Right ventricle myocardium inferior (tissue), 1 donor: ENCODE measurements around the gene COA1. TPM values are rescaled to one million over a fixed set of nuclear protein-coding genes. Genes with fewer than 3 reads are reported as not detected.
A peak's percentile ranks its signal among the peaks of the same experiment; 100 is the strongest.
"Not testable (repeated sequence)": the region's sequence is repeated elsewhere in the genome, so short reads cannot be mapped to it uniquely, and the experiment has no call there.

Experiments used
- ATAC-seq: fragments of 200-7000 bp; cut with Tn5 transposase; one replicate; pipeline ENCODE4 v1.9.1; 2020; ENCODE audit warnings: mild to moderate bottlenecking, moderate library complexity
- DNase-seq: peaks from one replicate; pipeline ENCODE4 v3.0.0; 2021; ENCODE audit errors: missing footprints
- intact Hi-C: fragments of 100-400 bp; cut with DNase I; formaldehyde crosslinking; loops from one replicate; pipeline ENCODE4 v1.11.0; 2022
- total RNA-seq: library from RNA; stranded (reverse); fragmentation: NEBNext Ultra II Directional; extraction: Animal tissue kit (Norgen Biotek cat#: 25700); gene quantifications from one replicate; pipeline ENCODE4 v1.2.1, GENCODE V29; 2021
- donor health status: DM: no; HTN: yes; CAD: no; lungs with severe emphysema.

Gene COA1
- total RNA-seq, 1 donor from 2014 or later, result 66.7 TPM

DNA sequence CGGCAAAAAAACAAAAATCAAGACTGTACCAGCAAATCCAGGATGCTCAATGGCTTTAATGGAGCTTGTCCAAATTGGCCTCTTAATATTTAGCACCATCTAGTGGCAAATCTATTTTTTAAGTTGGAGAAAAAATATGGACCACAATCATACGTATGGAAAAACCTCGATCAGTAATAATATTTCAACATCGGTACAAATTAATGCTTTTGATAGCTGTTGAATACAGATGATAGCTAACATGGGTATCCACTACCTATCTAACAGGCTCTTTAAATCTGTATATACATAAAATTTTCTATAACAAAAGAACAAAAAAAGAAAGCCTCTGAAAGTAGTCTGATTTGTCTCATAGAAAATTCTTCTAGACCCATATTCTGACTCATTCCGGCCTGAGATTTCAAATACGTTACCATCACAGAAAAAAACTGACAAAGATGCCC lies 29.2 kb downstream of the COA1 start:
- ATAC-seq, result no peak
- no peak for DNase-seq
- intact Hi-C loops, result loop anchor here (1.0 kb wide), 1 partner anchor 118 kb away; no protein-coding TSS in a partner anchor

DNA sequence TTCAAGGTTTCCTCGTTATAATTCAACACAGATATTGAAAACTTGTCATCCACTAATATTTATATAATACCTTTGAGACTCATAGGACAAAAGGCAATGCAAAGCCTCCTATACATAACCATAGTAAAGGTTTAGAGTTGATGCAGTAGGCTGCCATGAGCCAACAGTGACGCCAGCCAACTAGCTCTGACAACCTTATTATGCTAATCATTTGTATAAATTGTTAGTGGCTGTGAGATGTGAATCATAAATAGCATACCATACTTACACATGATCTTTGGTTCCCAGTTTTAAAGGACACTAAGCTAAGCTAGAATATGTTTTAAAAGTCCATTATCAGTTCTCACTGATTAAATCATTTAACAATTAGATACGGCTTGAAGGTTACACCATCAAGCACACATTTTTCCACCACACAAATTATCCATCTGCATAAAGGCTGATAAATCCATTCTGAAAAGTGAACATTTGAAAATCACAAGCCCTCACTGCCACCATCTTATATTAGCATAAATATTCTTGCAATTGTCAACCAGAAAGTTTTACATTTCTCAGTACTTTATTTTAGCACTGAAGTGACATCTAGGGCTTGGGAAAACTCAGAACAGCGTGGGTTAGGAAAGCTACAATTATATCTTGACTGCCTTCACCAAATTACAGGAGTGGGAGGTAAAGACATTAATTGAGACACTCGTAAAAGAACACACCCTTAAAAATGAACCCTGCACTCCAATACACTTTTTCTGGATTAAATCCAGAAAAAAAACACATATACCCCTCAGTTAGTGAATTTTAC lies 30.7 kb downstream of the COA1 start:
- no peak for ATAC-seq
- DNase-seq, result no peak
- intact Hi-C loops, result no loop called here

DNA sequence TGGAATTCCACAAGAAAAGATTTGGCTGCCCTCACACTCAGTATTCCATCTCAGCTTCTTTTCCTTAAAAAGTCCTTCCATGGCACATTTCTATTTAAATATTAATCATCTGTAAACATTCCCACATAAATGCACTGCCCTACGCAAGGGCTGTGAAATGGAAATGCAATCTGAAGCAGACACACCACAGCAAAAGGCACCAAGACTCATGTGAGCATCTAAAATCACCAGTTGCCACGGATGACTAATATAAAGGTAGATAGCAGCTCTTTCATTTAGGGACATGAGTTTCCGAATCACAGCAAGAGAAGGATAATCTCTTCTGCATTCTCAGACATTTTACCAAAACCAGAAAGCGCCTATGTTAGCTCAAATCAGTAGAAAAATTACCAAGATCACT lies 31.6 kb downstream of the COA1 start:
- intact Hi-C loops, result no loop called here
- no peak for ATAC-seq

DNA sequence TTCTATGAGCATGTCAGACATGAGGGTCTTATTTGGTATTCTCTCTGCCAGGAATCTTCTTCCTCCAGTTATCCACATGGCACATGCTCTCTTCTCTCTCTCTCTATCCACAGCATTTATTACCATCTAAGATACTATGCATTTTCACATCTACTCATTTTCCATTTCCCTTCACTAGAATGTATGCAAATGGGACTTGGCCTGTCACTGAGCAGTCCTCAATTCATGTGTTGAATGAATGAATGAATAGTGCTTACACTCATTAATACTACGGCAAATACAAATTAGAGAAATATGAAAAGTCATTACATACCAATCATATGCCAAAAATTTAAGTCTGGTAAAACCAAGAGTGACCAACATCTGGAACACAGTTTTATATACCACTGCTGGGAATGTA lies 34.0 kb downstream of the COA1 start:
- DNase-seq, result no peak
- intact Hi-C loops, result no loop called here
- no peak for ATAC-seq

More for the DNA sequence above, 31.6 kb downstream of the COA1 start:
- DNase-seq, result no peak

DNA sequence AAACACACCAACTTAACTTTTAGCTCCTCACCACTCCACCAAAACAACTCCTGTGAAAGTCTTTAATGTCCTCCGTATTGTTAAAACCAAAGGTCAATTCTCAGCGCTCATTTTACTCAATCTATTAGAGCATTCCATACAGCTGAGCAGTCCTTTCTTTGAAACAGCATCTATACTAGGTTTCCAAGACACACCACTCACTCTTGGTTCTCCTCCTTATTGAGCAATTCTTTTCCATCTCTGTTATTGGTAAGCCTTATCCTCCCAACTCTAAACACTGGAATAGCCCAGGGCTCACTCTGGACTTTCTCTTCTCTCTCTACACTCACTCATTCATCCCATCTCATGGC lies 34.9 kb downstream of the COA1 start:
- ATAC-seq (no peak), DNase-seq (no peak)
- intact Hi-C loops, result no loop called here

DNA sequence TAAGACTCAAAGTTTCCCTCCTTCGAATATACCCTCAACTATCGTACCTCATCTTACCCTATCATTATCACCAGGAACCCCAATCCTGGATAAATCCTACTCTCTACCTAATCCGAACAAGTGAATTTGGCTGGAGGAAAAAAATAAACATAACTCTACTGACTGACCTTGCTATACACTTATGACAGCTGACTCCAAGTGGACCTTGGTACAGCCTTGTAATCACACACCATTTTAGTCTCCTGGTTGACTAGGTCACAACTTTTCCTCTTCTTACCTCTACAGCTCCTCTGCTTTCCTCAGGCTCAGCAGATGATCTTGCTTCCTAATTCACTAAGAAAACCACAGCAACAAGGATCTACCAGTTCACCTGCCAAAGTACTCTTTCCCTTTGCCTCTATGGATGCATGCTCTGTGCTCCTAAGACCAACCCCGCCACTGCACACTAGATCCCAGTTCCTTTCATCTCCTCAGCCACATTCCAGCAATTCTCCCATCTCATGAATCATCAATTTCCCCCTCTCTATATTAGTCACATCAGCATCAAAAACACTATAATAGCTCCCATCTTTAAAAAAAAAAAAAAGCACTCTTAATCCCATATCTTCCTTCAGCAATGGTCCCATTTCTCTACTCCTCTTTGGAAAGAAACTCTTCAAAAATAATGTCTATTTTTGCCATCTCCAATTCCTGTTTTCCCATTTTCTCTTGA lies 35.5 kb downstream of the COA1 start:
- ATAC-seq, result no peak
- intact Hi-C loops, result no loop called here

DNA sequence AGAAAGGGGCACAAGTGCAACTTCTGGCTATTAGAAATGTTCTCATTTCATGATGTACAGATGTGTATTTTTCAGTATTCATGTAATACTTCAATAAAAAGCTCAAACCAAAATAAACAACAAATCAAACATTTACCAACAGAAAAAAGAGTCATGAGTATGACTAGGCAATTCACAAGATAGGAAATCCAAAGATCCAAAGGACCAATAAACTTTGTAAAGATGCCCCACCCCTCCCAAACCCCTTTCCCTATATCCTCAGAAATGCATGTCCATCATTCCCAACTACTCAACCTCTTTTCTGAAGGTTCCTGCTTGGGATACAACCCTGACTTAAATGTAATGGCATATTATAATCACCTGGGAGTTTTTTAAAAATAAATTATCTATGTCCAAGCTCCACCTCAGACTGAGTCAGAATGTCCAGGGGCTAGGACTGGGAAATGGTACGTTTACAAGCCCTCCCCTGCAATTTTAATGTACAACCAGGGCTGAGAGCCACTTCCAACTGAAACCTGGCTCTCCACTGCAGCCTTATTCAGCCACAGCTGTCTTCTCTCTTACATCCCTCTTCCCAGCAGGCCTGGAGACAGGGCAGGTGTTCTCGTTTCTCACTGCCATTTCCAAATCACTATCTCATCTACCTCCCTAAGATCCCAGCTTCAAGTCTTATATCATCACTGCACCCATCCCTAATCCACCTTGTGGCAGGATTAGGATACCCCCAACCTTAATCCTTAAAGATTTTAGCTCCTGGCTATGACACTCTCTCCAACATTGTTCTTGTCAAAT lies 36.5 kb downstream of the COA1 start:
- no peak for DNase-seq
- intact Hi-C loops, result no loop called here
- no peak for ATAC-seq

More for the DNA sequence above, 35.5 kb downstream of the COA1 start:
- DNase-seq, result no peak

DNA sequence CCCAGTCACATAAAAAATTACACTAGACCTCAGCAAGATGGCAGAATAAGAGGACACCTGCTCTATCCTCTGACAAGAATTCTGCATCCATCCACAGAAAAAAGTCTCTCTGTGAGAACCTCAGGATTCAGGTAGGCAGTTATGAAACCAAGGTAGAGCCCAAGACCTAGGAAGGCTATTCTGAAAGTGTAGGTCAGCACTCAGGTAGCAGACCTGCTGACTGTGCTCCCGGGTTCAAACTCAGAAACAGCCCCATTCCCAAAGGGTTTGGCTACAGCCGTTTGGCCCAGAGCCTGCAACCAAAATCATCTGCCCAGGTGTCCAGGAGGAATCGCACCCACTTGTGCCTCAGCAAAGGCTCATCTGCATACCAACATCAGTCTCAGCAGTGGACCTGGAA lies 37.7 kb downstream of the COA1 start:
- intact Hi-C loops, result no loop called here
- ATAC-seq, result no peak
- DNase-seq, result no peak

DNA sequence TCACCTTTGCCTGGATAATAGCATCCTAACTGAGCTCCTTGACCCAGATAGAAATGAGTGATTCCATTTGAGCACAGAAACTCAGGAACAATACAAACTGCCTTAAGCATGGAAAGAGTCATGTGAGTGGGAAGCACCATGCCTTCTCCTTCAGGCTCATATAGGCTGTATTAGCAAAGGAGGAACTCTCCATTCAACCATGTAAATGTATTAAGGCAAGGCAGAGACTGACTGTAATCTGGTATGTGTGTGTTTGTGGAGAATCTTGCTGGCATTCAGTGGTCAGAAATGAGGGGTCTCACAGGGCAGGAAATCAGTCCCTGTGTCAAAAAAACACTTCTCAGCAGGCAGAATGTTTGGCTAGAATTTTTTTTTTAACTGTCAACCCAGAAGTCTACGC lies 40.2 kb downstream of the COA1 start:
- ATAC-seq (no peak), DNase-seq (no peak)
- intact Hi-C loops, result no loop called here

DNA sequence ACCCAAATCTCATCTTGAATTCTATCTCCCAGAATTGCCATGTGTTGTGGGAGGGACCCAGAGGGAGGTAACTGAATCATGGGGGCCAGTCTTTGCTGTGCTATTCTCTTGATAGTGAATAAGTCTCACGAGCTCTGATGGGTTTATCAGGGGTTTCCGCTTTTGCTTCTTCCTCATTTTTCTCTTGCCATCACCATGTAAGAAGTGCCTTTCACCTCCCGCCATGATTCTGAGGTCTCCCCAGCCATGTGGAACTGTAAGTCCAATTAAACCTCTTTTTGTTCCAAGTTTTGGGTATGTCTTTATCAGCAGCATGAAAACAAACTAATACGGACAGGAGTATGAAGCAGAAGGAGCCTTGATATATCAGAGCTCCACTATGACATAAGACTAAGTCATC lies 41.5 kb downstream of the COA1 start:
- ATAC-seq, DNase-seq, intact Hi-C loops: not testable (repeated sequence)

DNA sequence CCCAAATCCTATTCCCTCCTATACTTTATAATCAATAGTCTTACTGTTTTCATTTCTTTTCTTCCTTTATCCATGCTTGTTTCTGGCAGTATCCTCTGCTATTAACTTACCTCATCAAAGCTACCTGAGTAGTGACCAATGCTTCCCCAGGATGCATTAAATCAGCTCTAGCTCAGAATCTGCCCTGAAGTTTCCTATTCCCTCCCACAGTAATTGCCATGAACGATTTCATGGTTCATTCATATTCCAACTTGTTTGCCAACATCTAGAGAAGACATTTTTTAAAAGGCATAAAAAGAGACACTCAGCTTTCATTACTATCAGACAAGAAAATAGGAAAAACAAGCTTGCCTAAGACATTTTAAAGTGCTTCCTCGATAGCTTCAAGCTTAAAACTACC lies 42.3 kb downstream of the COA1 start:
- ATAC-seq (no peak), DNase-seq (no peak)
- intact Hi-C loops, result no loop called here

DNA sequence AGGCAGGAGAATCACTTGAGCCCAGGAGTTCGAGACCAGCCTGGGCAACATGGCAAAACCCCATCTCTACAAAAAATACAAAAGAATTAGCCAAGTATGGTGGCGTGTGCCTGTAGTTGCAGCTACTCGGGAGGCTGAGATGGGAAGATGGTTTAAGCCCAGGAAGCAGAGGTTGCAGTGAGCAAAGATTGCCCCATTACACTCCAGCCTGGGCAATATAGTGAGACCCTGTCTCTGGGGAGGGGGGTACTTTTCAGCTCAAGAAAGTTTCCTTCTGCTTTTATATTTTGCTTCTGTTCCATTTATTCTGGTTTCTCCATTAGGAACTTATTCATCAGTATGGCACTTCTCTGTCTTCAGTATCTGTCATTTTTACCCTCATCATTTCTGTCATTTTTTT lies 48.6 kb downstream of the COA1 start:
- ATAC-seq (no peak), DNase-seq (no peak)
- intact Hi-C loops, result no loop called here

DNA sequence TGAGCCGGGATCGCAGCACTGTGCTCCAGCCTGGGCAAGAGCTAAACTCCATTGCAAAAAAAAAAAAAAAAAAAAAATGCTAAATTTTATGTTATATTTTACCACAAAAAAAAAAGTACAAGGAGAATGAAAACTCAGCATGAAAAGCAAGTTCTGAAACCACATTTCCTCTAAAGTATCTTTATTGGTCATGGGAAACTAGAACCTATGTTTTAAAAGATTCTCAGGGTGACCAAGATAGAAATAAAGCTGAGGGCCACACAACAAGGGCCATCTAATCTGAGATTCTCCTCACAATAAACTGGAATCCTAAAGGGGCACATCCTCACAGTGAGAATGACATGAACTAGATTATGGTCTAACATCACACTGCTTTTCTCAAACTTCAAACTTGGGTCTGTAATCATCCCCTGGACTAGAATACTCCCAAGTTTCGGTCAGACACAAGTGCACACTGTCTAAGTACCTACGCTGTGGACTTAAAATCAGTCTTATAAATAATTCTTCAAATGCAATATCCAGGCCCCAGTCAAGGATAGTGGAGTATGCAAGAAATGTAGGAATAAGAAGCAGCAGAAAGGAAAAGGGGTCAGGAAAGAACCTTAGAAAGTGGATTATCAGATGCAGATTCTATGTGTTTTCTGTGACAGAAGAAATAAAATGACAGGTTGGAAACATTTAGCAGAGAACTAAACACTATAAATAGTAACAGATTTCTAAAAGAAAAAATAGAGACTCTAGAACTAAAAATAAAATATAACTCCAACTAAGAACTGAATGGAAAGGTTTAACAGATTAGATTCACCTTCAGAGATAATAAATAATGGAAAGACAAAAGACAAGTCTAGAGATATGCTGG lies 49.9 kb downstream of the COA1 start:
- ATAC-seq, result no peak
- intact Hi-C loops, result no loop called here
- no peak for DNase-seq

DNA sequence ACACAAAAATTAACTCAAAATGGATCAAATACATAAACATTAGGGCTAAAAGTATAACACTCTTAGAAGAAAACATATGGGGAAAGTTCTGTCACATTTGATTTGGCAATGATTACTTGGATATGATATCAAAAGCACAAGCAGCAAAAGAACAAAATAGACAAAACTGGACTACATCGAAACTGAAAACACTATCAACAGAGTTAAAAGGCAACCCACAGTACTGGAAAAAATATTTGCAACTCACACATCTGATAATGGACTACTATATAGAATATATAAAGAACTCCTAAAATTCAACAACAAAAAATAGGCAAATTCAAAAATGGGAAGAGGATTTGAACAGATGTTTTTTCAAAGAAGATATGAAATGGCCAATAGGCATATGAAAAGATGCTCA lies 51.0 kb downstream of the COA1 start:
- no peak for ATAC-seq
- no peak for DNase-seq
- intact Hi-C loops, result no loop called here

DNA sequence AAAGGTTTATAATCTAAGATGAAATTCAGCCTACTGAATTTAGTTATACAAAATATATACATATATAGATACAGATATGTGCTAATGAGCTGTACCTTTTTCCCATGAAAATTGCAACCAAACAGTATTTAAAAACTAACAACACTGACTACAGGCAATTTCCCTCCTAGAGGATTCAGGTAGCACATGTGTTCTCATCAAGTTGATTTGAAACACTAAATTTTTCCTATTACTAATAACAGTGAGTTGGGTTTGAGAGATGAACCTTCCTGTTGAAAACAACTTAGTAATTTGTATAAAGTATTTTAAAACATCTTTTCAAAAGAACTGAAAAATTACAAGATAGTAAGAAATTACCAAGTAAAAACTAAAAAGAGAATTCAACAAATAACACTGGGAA lies 51.5 kb downstream of the COA1 start:
- intact Hi-C loops, result no loop called here
- ATAC-seq (no peak), DNase-seq (no peak)

DNA sequence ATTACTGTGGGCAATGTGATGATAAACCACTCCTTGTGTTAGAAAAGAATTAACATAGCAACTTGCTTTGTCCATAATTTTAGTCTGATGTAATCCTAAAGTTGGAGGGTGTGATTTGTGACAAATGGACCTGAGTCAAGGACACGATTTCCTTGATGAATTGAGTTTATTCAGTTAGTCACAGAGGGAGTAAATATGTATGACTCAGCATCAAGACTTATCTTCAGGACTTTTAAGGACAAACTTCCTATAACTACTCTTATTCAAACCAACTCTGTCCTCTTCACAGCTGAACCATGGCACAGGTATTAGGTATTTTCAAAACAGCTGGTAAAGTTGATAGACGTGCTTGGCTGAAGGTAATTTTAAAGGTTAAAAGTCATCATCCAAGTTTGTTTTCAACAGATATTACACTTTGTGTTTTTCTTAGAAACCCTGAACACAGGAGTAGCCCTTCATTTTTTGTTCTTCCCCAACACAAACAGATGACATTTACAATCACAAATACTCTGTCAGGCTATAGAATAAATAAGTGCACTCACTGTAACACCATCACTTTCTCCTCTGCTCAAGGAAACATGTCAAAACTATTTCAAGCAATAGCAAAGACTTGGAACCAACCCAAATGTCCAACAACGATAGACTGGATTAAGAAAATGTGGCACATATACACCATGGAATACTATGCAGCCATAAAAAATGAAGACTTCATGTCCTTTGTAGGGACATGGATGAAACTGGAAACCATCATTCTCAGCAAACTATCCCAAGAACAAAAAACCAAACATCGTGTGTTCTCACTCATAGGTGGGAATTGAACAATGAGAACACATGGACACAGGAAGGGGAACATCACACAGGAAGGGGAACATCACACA lies 54.5 kb downstream of the COA1 start:
- DNase-seq, result no peak
- intact Hi-C loops, result no loop called here
- peak; percentile 62 for ATAC-seq

DNA sequence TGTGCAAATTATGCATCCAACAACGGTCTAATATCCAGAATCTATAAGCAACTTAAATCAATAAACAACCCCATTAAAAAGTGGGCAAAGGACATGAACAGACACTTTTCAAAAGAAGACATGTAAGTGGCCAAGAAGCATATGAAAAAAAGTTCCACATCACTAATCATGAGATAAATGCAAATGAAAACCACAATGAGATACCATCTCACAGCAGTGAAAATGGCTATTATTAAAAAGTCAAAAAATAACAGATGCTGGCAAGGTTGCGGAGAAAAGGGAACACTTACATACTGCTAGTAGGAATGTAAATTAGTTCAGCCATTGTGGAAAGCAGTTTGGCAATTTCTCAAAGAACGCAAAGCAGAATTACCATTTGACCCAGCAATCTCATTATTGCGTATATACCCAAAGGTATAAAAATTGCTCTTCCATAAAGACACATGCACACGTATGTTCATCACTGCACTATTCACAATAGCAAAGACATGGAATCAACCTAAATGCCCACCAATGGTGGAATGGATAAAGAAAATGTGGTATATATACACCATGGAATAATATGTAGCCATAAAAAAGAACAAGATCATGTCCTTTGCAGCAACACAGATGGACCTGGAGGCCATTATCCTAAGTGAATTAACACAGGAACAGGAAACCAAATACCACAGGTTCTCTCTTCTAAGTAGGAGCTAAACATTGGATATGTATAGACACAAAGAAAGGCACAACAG lies 55.9 kb downstream of the COA1 start:
- DNase-seq, intact Hi-C loops, ATAC-seq: not testable (repeated sequence)
